GM12878 (cell line): ENCODE data around the gene GLB1L. TPM values are rescaled to one million over a fixed set of nuclear protein-coding genes. Genes with fewer than 3 reads are reported as not detected.

Source experiments
- CEBPB ChIP-seq, 2 experiments: fragments of 150-350 bp in 1 of 2; IDR thresholded peaks; 2 replicates each; pipeline ENCODE4 v1.6.1; 2012 to 2014; ENCODE audit warnings: low read depth in 2 of 2, low read length in 2 of 2, borderline replicate concordance in 1 of 2, inconsistent platforms in 1 of 2
- CREB1 ChIP-seq: IDR thresholded peaks from 2 replicates; pipeline ENCODE4 v1.6.1; 2012; ENCODE audit warnings: low read depth, mild to moderate bottlenecking, inconsistent platforms
- FOS ChIP-seq: IDR thresholded peaks from 3 replicates; pipeline ENCODE4 v1.6.1; 2011; ENCODE audit warnings: borderline replicate concordance; ENCODE audit not compliant: insufficient read length; ENCODE audit errors: extremely low read depth
- RFX5 ChIP-seq: IDR thresholded peaks from 2 replicates; pipeline ENCODE4 v1.6.1; 2011; ENCODE audit warnings: low read depth, low read length, improper control_type of control experiment
- SMAD5 ChIP-seq: IDR thresholded peaks from 2 replicates; pipeline ENCODE4 v1.6.1; 2016; ENCODE audit warnings: antibody characterized with exemption, low read depth
- TCF12 ChIP-seq: IDR thresholded peaks from 2 replicates; pipeline ENCODE4 v1.6.1; 2011; ENCODE audit warnings: low read depth, mild to moderate bottlenecking, low read length
- ZSCAN29 ChIP-seq: fragments of 450-650 bp; IDR thresholded peaks from 2 replicates; pipeline ENCODE4 v1.6.1; 2017; ENCODE audit warnings: mild to moderate bottlenecking, moderate library complexity
- polyA plus RNA-seq, 11 experiments: library from polyadenylated mRNA; depleted of rRNA in 4 of 11; unstranded in 6 of 11; stranded (reverse) in 5 of 11; fragments of >200 nt; fragmentation: Nextera tagmentation in 4 of 11; fragmentation: Illumina TruSeq in 1 of 11; extraction: Ambion mirVana in 4 of 11; extraction: Trizol in 1 of 11; gene quantifications; 1 replicate in 1 of 11; 2 replicates in 10 of 11; pipeline versions ENCODE4 v1.2.1 to v1.2.3, GENCODE V29; 2011 to 2016; ENCODE audit warnings: inconsistent platforms in 2 of 11, missing spikeins in 2 of 11, low read depth in 1 of 11
- total RNA-seq, 4 experiments: library from RNA; depleted of rRNA in 3 of 4; stranded (reverse); fragments of >200 nt in 3 of 4; fragmentation: Illumina TruSeq in 1 of 4; extraction: Trizol in 1 of 4; gene quantifications; 2 replicates each; pipeline versions ENCODE4 v1.2.1 to v1.2.3, GENCODE V29; 2013 to 2021
- TF ChIP-seq, protein P1 (sequence below): fragments of 450-650 bp; IDR thresholded peaks from 2 replicates; pipeline ENCODE4 v1.6.1; 2018; ENCODE audit warnings: mild to moderate bottlenecking, low read depth, moderate library complexity; ENCODE audit not compliant: partially characterized antibody
- TF ChIP-seq, protein P2 (sequence below): IDR thresholded peaks from 2 replicates; pipeline ENCODE4 v1.6.1; 2012; ENCODE audit warnings: mild to moderate bottlenecking, low read depth, low read length

Gene GLB1L
- total and polyA plus RNA-seq, 10 of the 15 experiments (the other 5 are each of a cell fraction or from before 2014, with no cell fraction given), result 0.29 to 4.6 (median 2.7) TPM

DNA sequence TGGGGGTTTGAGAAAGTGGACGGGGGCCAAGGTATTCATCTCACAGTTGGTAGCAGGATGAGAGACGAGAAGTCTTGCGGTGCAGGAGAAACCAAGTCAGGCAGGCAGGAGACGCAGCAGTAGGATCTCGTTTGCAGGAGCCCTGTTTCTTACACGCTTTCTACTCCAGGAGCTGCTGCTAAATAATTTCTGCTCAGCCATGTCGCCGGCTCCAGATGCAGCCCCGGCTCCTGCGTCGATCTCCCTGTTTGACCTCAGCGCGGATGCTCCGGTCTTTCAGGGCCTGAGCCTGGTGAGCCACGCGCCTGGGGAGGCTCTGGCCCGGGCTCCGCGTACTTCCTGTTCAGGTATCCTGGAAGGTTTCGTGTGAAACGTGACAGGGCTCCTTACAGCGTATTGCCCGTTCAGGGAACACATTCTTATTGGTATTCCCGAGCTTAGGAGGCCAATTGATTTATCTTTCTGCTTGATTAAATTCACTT lies 15.1 kb downstream of the GLB1L start (continued):
- no peak for TF ChIP-seq RFX5
- TF ChIP-seq, protein P1, sequence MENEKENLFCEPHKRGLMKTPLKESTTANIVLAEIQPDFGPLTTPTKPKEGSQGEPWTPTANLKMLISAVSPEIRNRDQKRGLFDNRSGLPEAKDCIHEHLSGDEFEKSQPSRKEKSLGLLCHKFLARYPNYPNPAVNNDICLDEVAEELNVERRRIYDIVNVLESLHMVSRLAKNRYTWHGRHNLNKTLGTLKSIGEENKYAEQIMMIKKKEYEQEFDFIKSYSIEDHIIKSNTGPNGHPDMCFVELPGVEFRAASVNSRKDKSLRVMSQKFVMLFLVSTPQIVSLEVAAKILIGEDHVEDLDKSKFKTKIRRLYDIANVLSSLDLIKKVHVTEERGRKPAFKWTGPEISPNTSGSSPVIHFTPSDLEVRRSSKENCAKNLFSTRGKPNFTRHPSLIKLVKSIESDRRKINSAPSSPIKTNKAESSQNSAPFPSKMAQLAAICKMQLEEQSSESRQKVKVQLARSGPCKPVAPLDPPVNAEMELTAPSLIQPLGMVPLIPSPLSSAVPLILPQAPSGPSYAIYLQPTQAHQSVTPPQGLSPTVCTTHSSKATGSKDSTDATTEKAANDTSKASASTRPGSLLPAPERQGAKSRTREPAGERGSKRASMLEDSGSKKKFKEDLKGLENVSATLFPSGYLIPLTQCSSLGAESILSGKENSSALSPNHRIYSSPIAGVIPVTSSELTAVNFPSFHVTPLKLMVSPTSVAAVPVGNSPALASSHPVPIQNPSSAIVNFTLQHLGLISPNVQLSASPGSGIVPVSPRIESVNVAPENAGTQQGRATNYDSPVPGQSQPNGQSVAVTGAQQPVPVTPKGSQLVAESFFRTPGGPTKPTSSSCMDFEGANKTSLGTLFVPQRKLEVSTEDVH, result peak; percentile 45
- TF ChIP-seq SMAD5, result no peak; the same call in 1 of the 2 replicates
- TF ChIP-seq TCF12, result no peak
- no peak for TF ChIP-seq FOS
- no peak for TF ChIP-seq ZSCAN29
- no peak for TF ChIP-seq CREB1
- TF ChIP-seq, protein P2, sequence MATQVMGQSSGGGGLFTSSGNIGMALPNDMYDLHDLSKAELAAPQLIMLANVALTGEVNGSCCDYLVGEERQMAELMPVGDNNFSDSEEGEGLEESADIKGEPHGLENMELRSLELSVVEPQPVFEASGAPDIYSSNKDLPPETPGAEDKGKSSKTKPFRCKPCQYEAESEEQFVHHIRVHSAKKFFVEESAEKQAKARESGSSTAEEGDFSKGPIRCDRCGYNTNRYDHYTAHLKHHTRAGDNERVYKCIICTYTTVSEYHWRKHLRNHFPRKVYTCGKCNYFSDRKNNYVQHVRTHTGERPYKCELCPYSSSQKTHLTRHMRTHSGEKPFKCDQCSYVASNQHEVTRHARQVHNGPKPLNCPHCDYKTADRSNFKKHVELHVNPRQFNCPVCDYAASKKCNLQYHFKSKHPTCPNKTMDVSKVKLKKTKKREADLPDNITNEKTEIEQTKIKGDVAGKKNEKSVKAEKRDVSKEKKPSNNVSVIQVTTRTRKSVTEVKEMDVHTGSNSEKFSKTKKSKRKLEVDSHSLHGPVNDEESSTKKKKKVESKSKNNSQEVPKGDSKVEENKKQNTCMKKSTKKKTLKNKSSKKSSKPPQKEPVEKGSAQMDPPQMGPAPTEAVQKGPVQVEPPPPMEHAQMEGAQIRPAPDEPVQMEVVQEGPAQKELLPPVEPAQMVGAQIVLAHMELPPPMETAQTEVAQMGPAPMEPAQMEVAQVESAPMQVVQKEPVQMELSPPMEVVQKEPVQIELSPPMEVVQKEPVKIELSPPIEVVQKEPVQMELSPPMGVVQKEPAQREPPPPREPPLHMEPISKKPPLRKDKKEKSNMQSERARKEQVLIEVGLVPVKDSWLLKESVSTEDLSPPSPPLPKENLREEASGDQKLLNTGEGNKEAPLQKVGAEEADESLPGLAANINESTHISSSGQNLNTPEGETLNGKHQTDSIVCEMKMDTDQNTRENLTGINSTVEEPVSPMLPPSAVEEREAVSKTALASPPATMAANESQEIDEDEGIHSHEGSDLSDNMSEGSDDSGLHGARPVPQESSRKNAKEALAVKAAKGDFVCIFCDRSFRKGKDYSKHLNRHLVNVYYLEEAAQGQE, result no peak
- 0 out of 4 replicates have a peak, but pooled peaks of 1 of the 2 experiments have one; percentile 1 for TF ChIP-seq CEBPB (IDR thresholded peaks at IDR 0.05; ENCODE audit: borderline replicate concordance in 1 of 2, low read depth in 2 of 2, low read length in 2 of 2)
